HG02970 (cell line): ENCODE data around the gene CTTN.

Experiments used
- ATAC-seq: cut with Tn5 transposase; IDR thresholded peaks from one replicate; pipeline ENCODE4 v1.9.1; 2021; ENCODE audit warnings: mild to moderate bottlenecking, moderate library complexity, moderate number of reproducible peaks; ENCODE audit not compliant: unreplicated experiment, low FRiP score

Gene CTTN

GRCh38 chr11:70397983-70398833 is at the start of gene CTTN:
Gene CTTN, plus strand, starts transcription at chr11:70398529. Its CDS starts 8,769 bp downstream, at chr11:70407298.
- ATAC-seq, result peak; percentile 48

- ATAC-seq, result no peak
These were observed 49.7 kb upstream of the CTTN start for GRCh38 chr11:70348608-70349007.

- ATAC-seq, result no peak
These were observed 46.7 kb upstream of the CTTN start for GRCh38 chr11:70351646-70352045.

GRCh38 chr11:70352100-70352499 is 46.2 kb upstream of the CTTN start:
- no peak for ATAC-seq

- no peak for ATAC-seq
These were observed 45.7 kb upstream of the CTTN start for GRCh38 chr11:70352601-70353000.

GRCh38 chr11:70353329-70353728 is 45.0 kb upstream of the CTTN start:
- no peak for ATAC-seq

GRCh38 chr11:70353900-70354568 is 44.3 kb upstream of the CTTN start:
- ATAC-seq, result no peak

GRCh38 chr11:70354629-70355028 is 43.7 kb upstream of the CTTN start:
- ATAC-seq, result no peak

GRCh38 chr11:70358753-70359152 is 39.6 kb upstream of the CTTN start:
- ATAC-seq, result no peak

- no peak for ATAC-seq
These were observed 38.7 kb upstream of the CTTN start for GRCh38 chr11:70359451-70360205.

- no peak for ATAC-seq
These were observed 38.1 kb upstream of the CTTN start for GRCh38 chr11:70360211-70360610.

- ATAC-seq, result no peak
These were observed 34.2 kb upstream of the CTTN start for GRCh38 chr11:70364178-70364577.

GRCh38 chr11:70364745-70365543 is 33.4 kb upstream of the CTTN start:
- no peak for ATAC-seq

GRCh38 chr11:70365544-70365927 is 32.8 kb upstream of the CTTN start:
- no peak for ATAC-seq

- no peak for ATAC-seq
These were observed 31.3 kb upstream of the CTTN start for GRCh38 chr11:70367071-70367470.

- ATAC-seq, result no peak
These were observed 29.4 kb upstream of the CTTN start for GRCh38 chr11:70368961-70369360.

- no peak for ATAC-seq
These were observed 27.1 kb upstream of the CTTN start for GRCh38 chr11:70371241-70371640.

GRCh38 chr11:70372076-70372475 is 26.3 kb upstream of the CTTN start:
- no peak for ATAC-seq

GRCh38 chr11:70376621-70377020 is 21.7 kb upstream of the CTTN start:
- ATAC-seq, result no peak

- ATAC-seq, result no peak
These were observed 20.7 kb upstream of the CTTN start for GRCh38 chr11:70377645-70378044.
